Liver (tissue), 9 donors: Measurements from ENCODE around the gene CENPV. TPM values are rescaled to one million over a fixed set of nuclear protein-coding genes. Genes with fewer than 3 reads are reported as not detected.

ENCODE experiments used
- DNase-seq: peaks from one replicate; pipeline ENCODE4 v3.0.0-alpha.2; 2017; ENCODE audit warnings: low spot score
- H3K27ac ChIP-seq, 2 donors: one replicate each; pipeline ENCODE4 v1.7.0; 2013; ENCODE audit warnings: inconsistent platforms in 2 of 2, low read length in 2 of 2, control low read depth in 1 of 2, low read depth in 1 of 2, mild to moderate bottlenecking in 1 of 2
- H3K27me3 ChIP-seq, 4 donors: one replicate each; pipeline versions ENCODE4 v1.6.1 to v1.7.0; 2013; ENCODE audit warnings: low read length in 3 of 4, inconsistent platforms in 1 of 4, mild to moderate bottlenecking in 1 of 4, moderate library complexity in 1 of 4; ENCODE audit not compliant: control insufficient read depth in 4 of 4, insufficient read depth in 4 of 4
- H3K36me3 ChIP-seq, 4 donors: one replicate each; pipeline versions ENCODE4 v1.6.1 to v1.7.0; 2013; ENCODE audit warnings: low read length in 3 of 4, mild to moderate bottlenecking in 3 of 4, low read depth in 1 of 4, moderate library complexity in 1 of 4; ENCODE audit not compliant: control insufficient read depth in 4 of 4, insufficient read depth in 3 of 4
- H3K4me1 ChIP-seq, 4 donors: one replicate each; pipeline versions ENCODE4 v1.6.1 to v1.7.0; 2013; ENCODE audit warnings: low read length in 3 of 4, mild to moderate bottlenecking in 3 of 4, moderate library complexity in 1 of 4; ENCODE audit not compliant: control insufficient read depth in 4 of 4, insufficient read depth in 4 of 4
- H3K4me3 ChIP-seq, 3 donors: one replicate each; pipeline versions ENCODE4 v1.6.1 to v1.7.0; 2013; ENCODE audit warnings: low read length in 3 of 3, control low read depth in 1 of 3, low read depth in 1 of 3, mild to moderate bottlenecking in 1 of 3
- H3K9ac ChIP-seq, 2 donors: one replicate each; pipeline ENCODE4 v1.7.0; 2013; ENCODE audit warnings: low read length in 2 of 2, mild to moderate bottlenecking in 2 of 2, moderate library complexity in 2 of 2, control low read depth in 1 of 2, low read depth in 1 of 2
- H3K9me3 ChIP-seq, 4 donors: one replicate each; pipeline versions ENCODE4 v1.6.1 to v1.7.0; 2013; ENCODE audit warnings: low read length in 3 of 4; ENCODE audit not compliant: control insufficient read depth in 4 of 4
- EGR1 ChIP-seq, 2 donors: IDR thresholded peaks; 2 replicates each; pipeline ENCODE4 v1.6.1; 2016 to 2018; ENCODE audit warnings: antibody characterized with exemption in 2 of 2, low read depth in 2 of 2
- FOXA2 ChIP-seq: IDR thresholded peaks from 2 replicates; pipeline ENCODE4 v1.6.1; 2016; ENCODE audit warnings: antibody characterized with exemption
- GABPA ChIP-seq, 2 donors: IDR thresholded peaks in 1 of 2; conservative IDR thresholded peaks in 1 of 2; 2 replicates each; pipeline ENCODE4 v1.6.1; 2016; ENCODE audit warnings: antibody characterized with exemption in 2 of 2, mild to moderate bottlenecking in 1 of 2, moderate library complexity in 1 of 2
- HNF4A ChIP-seq, 2 donors: conservative IDR thresholded peaks; 2 replicates each; pipeline ENCODE4 v1.6.1; 2016; ENCODE audit warnings: antibody characterized with exemption in 2 of 2, mild to moderate bottlenecking in 2 of 2
- HNF4G ChIP-seq: IDR thresholded peaks from 2 replicates; pipeline ENCODE4 v1.6.1; 2016; ENCODE audit warnings: antibody characterized with exemption
- NR2F2 ChIP-seq: IDR thresholded peaks from 2 replicates; pipeline ENCODE4 v1.6.1; 2016; ENCODE audit warnings: antibody characterized with exemption
- RAD21 ChIP-seq, 2 donors: IDR thresholded peaks; 2 replicates each; pipeline ENCODE4 v1.6.1; 2016; ENCODE audit warnings: antibody characterized with exemption in 2 of 2, mild to moderate bottlenecking in 2 of 2
- RXRA ChIP-seq, 2 donors: IDR thresholded peaks; 2 replicates each; pipeline ENCODE4 v1.6.1; 2017 to 2018; ENCODE audit warnings: antibody characterized with exemption in 2 of 2, mild to moderate bottlenecking in 1 of 2
- SP1 ChIP-seq: IDR thresholded peaks from 2 replicates; pipeline ENCODE4 v1.6.1; 2018; ENCODE audit warnings: antibody characterized with exemption, mild to moderate bottlenecking
- TAF1 ChIP-seq: conservative IDR thresholded peaks from 2 replicates; pipeline ENCODE4 v1.6.1; 2016; ENCODE audit warnings: antibody characterized with exemption, mild to moderate bottlenecking
- YY1 ChIP-seq: IDR thresholded peaks from 2 replicates; pipeline ENCODE4 v1.6.1; 2016; ENCODE audit warnings: antibody characterized with exemption, mild to moderate bottlenecking
- WGBS: extraction: QIAGEN DNeasy Blood & Tissue Kit; methylation state at CpG from one replicate; pipeline ENCODE4 v1.1.7; 2013; 5-methylcytosine and 5-hydroxymethylcytosine counted together
- polyA plus RNA-seq, 2 donors: library from polyadenylated mRNA; stranded (reverse) in 1 of 2; unstranded in 1 of 2; fragments of 200-250 nt in 1 of 2; fragments of >200 nt in 1 of 2; fragmentation: Nextera tagmentation in 1 of 2; extraction: Ambion mirVana in 1 of 2; gene quantifications; one replicate each; pipeline versions ENCODE4 v1.2.1 to v1.2.3, GENCODE V29; 2013 to 2015
- total RNA-seq, 2 donors: library from RNA; depleted of rRNA; stranded (reverse); fragments of >200 nt; gene quantifications; one replicate each; pipeline ENCODE4 v1.2.3, GENCODE V29; 2014
- TF ChIP-seq, protein P1 (sequence below): fragments of 150-350 bp; IDR thresholded peaks from 2 replicates; pipeline ENCODE4 v1.5.1; 2017; ENCODE audit warnings: improper control_type of control experiment, low read depth, low read length; ENCODE audit not compliant: missing input control
- TF ChIP-seq, protein P2 (sequence below): IDR thresholded peaks from 2 replicates; pipeline ENCODE4 v1.6.1; 2016; ENCODE audit warnings: antibody characterized with exemption
- TF ChIP-seq, protein P3 (sequence below): IDR thresholded peaks from 2 replicates; pipeline ENCODE4 v1.6.1; 2016; ENCODE audit warnings: antibody characterized with exemption, mild to moderate bottlenecking
- TF ChIP-seq, protein P4 (sequence below): IDR thresholded peaks from 2 replicates; pipeline ENCODE4 v1.6.1; 2016; ENCODE audit warnings: antibody characterized with exemption
- donor health status: healthy.
- donor health status: healthy.
- donor health status: healthy.
- donor health status: healthy.
- donor health status: healthy.

CENPV gene
- total and polyA plus RNA-seq, 4 donors, result 13.1 to 24.3 (median 18.2) TPM

DNA sequence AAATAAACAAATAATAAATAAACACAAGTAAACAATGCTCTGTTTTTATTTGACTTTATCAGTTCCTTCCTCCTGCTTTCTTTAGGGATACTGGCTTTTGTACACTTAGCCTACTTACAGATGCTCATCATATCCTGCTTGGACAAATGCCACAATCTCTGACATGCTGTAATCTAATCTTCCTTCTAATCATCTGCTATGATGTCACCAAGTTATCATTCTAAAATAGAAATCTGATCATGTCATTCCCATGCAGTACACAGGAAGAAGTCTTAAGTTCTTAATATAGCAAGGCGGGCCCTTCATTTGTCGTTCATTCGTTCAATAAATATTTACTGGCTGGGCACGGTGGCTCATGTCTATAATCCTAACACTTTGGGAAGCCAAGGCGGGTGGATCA is 18.5 kb upstream of the CENPV start:
- Histone ChIP-seq H3K27me3 (no peaks in the 10 kb centered on the region), H3K4me1 (no peaks in the 10 kb centered on the region), H3K4me3 (no peak overlapping the region), H3K9me3 (no peaks in the 10 kb centered on the region), H3K27ac (no peak overlapping the region), H3K9ac (no peak overlapping the region), H3K36me3 (no peaks in the 10 kb centered on the region)
- no peak for TF ChIP-seq RAD21 (IDR thresholded peaks at IDR 0.05)
- no peak for TF ChIP-seq SP1
- TF ChIP-seq NR2F2, result no peak
- TF ChIP-seq EGR1 (IDR thresholded peaks at IDR 0.05; ENCODE audit: low read depth in 2 of 2), result no peak
- TF ChIP-seq GABPA (IDR thresholded peaks at IDR 0.05 in 1 of 2, conservative IDR thresholded peaks at IDR 0.05 in 1 of 2), result no peak
- TF ChIP-seq YY1, result no peak
- no peak for TF ChIP-seq FOXA2
- WGBS, result 64% methylated on average over 5 of the region's 5 CpGs
- no peak for DNase-seq

DNA sequence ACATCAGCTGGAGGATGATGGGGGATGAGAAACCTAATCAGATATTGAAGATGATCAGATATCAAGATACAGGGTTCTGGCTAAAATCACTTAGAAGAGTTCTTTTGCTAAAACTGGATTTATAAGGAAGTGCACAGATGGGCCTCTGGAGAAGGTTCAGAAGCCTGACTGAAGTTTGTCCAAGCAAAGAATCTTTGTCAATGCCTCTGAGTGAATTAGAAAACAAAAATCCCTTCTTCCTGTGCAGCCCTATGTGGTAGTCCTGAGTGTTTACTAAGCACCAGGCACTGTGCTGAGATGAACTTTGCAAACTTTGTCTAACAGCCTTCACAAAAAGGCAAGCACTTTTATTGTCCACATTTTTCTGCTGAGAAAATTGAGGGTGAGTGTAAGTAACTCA is 11.4 kb upstream of the CENPV start:
- H3K36me3 ChIP-seq, result no peaks in the 10 kb centered on the region
- peaks cover 0 to 5% (median 0%) of the 10 kb centered on the region in 4 donors for H3K4me1 ChIP-seq
- H3K27ac ChIP-seq, result no peak overlapping the region
- no peaks in the 10 kb centered on the region for H3K27me3 ChIP-seq
- no peak overlapping the region for H3K9ac ChIP-seq
- H3K4me3 ChIP-seq, result no peak overlapping the region
- TF ChIP-seq RXRA (IDR thresholded peaks at IDR 0.05) (no peak), HNF4G (no peak), HNF4A (conservative IDR thresholded peaks at IDR 0.05) (no peak), YY1 (no peak), TAF1 (no peak), FOXA2 (no peak), GABPA (IDR thresholded peaks at IDR 0.05 in 1 of 2, conservative IDR thresholded peaks at IDR 0.05 in 1 of 2) (no peak), NR2F2 (no peak)
- TF ChIP-seq, protein P1, sequence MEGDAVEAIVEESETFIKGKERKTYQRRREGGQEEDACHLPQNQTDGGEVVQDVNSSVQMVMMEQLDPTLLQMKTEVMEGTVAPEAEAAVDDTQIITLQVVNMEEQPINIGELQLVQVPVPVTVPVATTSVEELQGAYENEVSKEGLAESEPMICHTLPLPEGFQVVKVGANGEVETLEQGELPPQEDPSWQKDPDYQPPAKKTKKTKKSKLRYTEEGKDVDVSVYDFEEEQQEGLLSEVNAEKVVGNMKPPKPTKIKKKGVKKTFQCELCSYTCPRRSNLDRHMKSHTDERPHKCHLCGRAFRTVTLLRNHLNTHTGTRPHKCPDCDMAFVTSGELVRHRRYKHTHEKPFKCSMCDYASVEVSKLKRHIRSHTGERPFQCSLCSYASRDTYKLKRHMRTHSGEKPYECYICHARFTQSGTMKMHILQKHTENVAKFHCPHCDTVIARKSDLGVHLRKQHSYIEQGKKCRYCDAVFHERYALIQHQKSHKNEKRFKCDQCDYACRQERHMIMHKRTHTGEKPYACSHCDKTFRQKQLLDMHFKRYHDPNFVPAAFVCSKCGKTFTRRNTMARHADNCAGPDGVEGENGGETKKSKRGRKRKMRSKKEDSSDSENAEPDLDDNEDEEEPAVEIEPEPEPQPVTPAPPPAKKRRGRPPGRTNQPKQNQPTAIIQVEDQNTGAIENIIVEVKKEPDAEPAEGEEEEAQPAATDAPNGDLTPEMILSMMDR, result no peak
- TF ChIP-seq, protein P2, sequence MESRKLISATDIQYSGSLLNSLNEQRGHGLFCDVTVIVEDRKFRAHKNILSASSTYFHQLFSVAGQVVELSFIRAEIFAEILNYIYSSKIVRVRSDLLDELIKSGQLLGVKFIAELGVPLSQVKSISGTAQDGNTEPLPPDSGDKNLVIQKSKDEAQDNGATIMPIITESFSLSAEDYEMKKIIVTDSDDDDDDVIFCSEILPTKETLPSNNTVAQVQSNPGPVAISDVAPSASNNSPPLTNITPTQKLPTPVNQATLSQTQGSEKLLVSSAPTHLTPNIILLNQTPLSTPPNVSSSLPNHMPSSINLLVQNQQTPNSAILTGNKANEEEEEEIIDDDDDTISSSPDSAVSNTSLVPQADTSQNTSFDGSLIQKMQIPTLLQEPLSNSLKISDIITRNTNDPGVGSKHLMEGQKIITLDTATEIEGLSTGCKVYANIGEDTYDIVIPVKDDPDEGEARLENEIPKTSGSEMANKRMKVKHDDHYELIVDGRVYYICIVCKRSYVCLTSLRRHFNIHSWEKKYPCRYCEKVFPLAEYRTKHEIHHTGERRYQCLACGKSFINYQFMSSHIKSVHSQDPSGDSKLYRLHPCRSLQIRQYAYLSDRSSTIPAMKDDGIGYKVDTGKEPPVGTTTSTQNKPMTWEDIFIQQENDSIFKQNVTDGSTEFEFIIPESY, result no peak
- TF ChIP-seq, protein P3, sequence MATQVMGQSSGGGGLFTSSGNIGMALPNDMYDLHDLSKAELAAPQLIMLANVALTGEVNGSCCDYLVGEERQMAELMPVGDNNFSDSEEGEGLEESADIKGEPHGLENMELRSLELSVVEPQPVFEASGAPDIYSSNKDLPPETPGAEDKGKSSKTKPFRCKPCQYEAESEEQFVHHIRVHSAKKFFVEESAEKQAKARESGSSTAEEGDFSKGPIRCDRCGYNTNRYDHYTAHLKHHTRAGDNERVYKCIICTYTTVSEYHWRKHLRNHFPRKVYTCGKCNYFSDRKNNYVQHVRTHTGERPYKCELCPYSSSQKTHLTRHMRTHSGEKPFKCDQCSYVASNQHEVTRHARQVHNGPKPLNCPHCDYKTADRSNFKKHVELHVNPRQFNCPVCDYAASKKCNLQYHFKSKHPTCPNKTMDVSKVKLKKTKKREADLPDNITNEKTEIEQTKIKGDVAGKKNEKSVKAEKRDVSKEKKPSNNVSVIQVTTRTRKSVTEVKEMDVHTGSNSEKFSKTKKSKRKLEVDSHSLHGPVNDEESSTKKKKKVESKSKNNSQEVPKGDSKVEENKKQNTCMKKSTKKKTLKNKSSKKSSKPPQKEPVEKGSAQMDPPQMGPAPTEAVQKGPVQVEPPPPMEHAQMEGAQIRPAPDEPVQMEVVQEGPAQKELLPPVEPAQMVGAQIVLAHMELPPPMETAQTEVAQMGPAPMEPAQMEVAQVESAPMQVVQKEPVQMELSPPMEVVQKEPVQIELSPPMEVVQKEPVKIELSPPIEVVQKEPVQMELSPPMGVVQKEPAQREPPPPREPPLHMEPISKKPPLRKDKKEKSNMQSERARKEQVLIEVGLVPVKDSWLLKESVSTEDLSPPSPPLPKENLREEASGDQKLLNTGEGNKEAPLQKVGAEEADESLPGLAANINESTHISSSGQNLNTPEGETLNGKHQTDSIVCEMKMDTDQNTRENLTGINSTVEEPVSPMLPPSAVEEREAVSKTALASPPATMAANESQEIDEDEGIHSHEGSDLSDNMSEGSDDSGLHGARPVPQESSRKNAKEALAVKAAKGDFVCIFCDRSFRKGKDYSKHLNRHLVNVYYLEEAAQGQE, result no peak
- TF ChIP-seq, protein P4, sequence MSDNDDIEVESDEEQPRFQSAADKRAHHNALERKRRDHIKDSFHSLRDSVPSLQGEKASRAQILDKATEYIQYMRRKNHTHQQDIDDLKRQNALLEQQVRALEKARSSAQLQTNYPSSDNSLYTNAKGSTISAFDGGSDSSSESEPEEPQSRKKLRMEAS, result no peak
- H3K9me3 ChIP-seq, result no peaks in the 10 kb centered on the region
- no peak for DNase-seq
